Natural killer cell treated with Interleukin-12 subunit alpha and Interleukin-12 subunit beta and Interleukin-15 and Interleukin-18, amount 100 ng/mL, for 72 hours (primary cell): ENCODE data around the gene TMEM253. TPM values are rescaled to one million over a fixed set of nuclear protein-coding genes. Genes with fewer than 3 reads are reported as not detected.

ENCODE experiments used
- ATAC-seq, 2 donors: fragments of 150-1000 bp; cut with Tn5 transposase in 1 of 2; sonication (Bioruptor Pico), chemical (Tn5 transposase) in 1 of 2; 2 replicates each; pipeline ENCODE4 v1.10.0; 2021
- DNase-seq: peaks from one replicate; pipeline ENCODE4 v3.0.0; 2022; ENCODE audit warnings: low spot score
- H3K27ac Mint-ChIP-seq, 2 donors: 1 replicate in 1 of 2; 2 replicates in 1 of 2; pipeline ENCODE4 v1.8.0; 2022; ENCODE audit warnings: mixed read lengths in 2 of 2, mild to moderate bottlenecking in 1 of 2, moderate library complexity in 1 of 2
- H3K27me3 Mint-ChIP-seq, 2 donors: 1 replicate in 1 of 2; 2 replicates in 1 of 2; pipeline ENCODE4 v1.8.0; 2022; ENCODE audit warnings: mixed read lengths in 2 of 2
- H3K36me3 Mint-ChIP-seq: one replicate; pipeline ENCODE4 v1.8.0; 2022; ENCODE audit warnings: mixed read lengths
- H3K4me1 Mint-ChIP-seq, 2 donors: 1 replicate in 1 of 2; 2 replicates in 1 of 2; pipeline ENCODE4 v1.8.0; 2022; ENCODE audit warnings: low read depth in 2 of 2, mixed read lengths in 2 of 2, mild to moderate bottlenecking in 1 of 2
- H3K4me3 Mint-ChIP-seq: one replicate; pipeline ENCODE4 v1.8.0; 2022; ENCODE audit warnings: mixed read lengths
- H3K9me3 Mint-ChIP-seq: 2 replicates; pipeline ENCODE4 v1.8.0; 2022; ENCODE audit warnings: mixed read lengths
- total RNA-seq, 2 donors: library from RNA; stranded (reverse); gene quantifications; one replicate each; pipeline ENCODE4 v1.2.3, GENCODE V29; 2022

Gene TMEM253
- total RNA-seq, 2 donors from 2014 or later = not detected

DNA sequence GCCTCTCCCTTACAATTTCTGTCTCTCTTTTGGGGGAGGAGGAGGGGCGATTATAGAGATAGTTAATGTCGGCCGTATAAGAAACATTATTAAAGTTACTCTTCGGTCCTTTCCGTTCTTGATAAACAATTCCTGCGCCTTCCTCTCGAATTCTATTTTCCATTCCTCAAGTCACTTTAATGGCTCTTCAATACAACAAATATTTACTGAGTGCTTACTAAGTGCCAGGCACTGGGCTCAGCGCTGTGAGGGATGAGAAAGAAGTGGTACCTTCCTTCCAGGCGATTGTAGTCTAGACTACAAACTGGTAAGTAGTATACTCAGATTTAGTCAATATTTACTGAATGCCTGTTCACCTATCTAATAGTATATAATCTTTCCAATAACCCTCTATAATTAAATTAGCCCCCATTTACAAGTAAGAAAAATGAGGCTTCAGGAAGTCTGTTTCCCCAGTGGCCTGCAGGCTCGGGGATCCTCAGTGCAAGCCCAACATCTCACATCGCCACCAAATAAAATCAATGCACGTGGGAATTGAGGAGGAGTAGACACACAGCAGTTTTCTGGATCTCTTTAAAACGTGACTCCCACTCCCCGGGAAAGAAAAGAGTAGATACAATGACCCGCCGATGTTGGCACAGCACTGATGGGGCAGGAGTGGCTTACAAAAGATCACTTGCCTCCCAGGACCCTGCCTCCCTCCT lies 1.8 kb upstream of the TMEM253 start:
- DNase-seq (no peak), ATAC-seq (no peak)
- Mint-ChIP-seq H3K27ac (peak overlapping the region; percentile 73 to 90), H3K9me3 (no peaks in the 10 kb centered on the region), H3K4me3 (peak overlapping the region; percentile 93), H3K36me3 (no peaks in the 10 kb centered on the region), H3K27me3 (peaks cover 0 to 3% of the 10 kb centered on the region in 2 donors), H3K4me1 (peaks cover 26 to 44% of the 10 kb centered on the region in 2 donors)

GRCh38 chr14:21099596-21099985 lies 1.3 kb upstream of the TMEM253 start:
- no peaks in the 10 kb centered on the region for H3K36me3 Mint-ChIP-seq
- no peaks in the 10 kb centered on the region for H3K9me3 Mint-ChIP-seq
- peak overlapping the region; percentile 73 to 90 for H3K27ac Mint-ChIP-seq
- H3K4me1 Mint-ChIP-seq = peaks cover 28 to 46% of the 10 kb centered on the region in 2 donors
- DNase-seq (no peak), ATAC-seq (no peak)
- peak overlapping the region; percentile 93 for H3K4me3 Mint-ChIP-seq
- H3K27me3 Mint-ChIP-seq = peaks cover 0 to 3% of the 10 kb centered on the region in 2 donors

DNA sequence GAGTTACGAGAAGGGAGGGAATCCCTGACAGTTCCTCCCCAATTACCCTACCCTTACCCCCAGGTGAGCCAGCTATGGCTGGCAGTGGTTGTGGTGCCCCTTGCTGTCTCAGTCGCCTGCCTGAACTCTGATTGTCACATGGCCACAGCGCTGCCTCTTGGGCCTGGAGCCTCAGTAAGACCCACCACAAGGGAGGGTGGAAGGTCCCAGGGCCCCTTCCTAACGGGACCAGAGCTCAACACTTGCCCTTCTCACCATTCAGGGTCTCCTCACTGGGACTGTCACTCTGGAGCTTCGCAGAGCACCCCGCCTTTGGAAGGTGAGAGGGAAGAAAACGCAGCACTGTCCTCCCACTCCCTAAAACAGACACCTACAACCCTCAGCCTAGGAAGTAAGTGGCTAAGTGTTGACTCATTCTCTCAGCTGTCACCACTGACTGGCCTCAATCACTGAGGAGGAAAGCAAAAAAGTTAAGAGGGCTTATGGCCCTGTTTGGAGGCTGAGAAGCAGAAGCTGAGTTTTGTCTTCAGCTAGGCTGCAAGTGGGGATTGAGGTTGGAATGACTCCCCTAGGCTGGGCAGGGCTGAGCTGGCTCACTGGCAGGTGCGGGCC lies 1.0 kb downstream of the TMEM253 start:
- Mint-ChIP-seq H3K27ac (peak overlapping the region; percentile 38 to 84), H3K9me3 (no peaks in the 10 kb centered on the region), H3K4me3 (peak overlapping the region; percentile 92), H3K27me3 (peaks cover 0 to 3% of the 10 kb centered on the region in 2 donors), H3K36me3 (no peaks in the 10 kb centered on the region), H3K4me1 (peaks cover 34 to 51% of the 10 kb centered on the region in 2 donors)
- ATAC-seq = no peak
- no peak for DNase-seq

DNA sequence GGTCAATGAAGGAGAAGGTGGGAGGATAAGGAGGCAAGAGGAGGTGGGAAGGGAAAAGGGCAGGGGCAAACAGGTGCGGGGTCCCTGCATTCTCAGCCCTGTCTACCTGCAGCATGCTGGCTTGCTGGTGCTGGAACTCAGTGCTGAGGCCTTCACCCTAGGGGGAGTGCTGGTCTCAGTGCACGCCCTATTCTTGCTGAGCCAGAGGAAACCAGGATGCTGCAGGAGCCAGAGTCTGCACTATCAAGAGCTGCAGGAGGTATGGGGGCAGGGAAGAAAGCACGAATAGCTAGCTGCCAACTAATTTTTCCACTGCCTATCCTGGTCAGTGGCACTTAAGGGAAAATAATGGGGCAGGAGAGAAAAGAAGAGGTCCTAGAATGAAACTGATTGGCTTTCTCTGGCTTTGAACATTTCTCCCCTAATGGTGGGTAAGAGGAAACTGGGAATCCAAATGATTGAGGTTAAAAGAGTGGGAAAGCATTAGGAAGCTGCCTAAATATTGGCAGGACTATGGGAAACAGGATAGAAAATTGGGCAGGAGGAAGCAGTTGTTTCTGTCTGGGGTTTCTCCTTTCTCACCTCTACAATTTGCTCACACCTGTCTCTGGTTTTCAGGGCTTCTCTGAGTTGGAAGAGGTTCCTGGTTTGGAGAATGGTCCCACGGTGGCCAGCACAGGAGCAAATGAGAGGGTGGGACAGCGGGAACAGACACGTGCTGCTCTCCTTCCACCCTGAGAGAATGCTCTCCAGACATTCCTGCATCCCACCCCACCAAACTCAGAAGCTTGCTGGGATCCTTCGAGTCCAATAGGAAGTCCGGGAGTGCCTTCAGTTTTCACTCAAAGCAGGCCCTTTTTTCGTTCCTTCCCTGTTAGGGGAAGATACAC lies 1.9 kb downstream of the TMEM253 start:
- DNase-seq (no peak), ATAC-seq (no peak)
- Mint-ChIP-seq H3K27ac (peak overlapping the region; percentile 81 to 84), H3K4me3 (peak overlapping the region; percentile 92), H3K36me3 (no peaks in the 10 kb centered on the region), H3K4me1 (peaks cover 32 to 49% of the 10 kb centered on the region in 2 donors), H3K9me3 (no peaks in the 10 kb centered on the region), H3K27me3 (peaks cover 0 to 3% of the 10 kb centered on the region in 2 donors)

DNA sequence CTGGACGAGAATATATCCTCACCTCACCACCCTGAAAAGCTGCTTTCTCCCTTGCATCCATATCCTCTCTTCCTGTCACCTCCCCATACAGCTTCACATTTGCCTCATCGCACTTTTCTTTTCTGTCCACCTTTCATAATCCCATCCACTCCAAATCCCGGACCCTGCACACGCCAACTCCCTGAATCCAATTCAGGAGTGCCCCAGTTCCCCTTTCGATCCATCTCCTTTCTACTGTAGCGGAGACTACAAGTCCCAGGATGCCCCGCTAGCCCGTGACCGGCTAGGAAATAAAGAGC lies 2.5 kb downstream of the TMEM253 start:
- H3K27ac Mint-ChIP-seq = peak overlapping the region; percentile 81 to 84
- H3K36me3 Mint-ChIP-seq = no peaks in the 10 kb centered on the region
- peaks cover 0 to 3% of the 10 kb centered on the region in 2 donors for H3K27me3 Mint-ChIP-seq
- peak overlapping the region; percentile 92 for H3K4me3 Mint-ChIP-seq
- peaks cover 32 to 49% of the 10 kb centered on the region in 2 donors for H3K4me1 Mint-ChIP-seq
- ATAC-seq (no peak), DNase-seq (no peak)
- no peaks in the 10 kb centered on the region for H3K9me3 Mint-ChIP-seq

- Mint-ChIP-seq H3K36me3 (no peaks in the 10 kb centered on the region), H3K27ac (peak overlapping the region; percentile 81 to 84), H3K27me3 (peaks cover 0 to 3% of the 10 kb centered on the region in 2 donors), H3K4me3 (peak overlapping the region; percentile 92), H3K9me3 (no peaks in the 10 kb centered on the region), H3K4me1 (peaks cover 30 to 46% of the 10 kb centered on the region in 2 donors)
- DNase-seq (peak; percentile 96), ATAC-seq (peak; percentile 95)
Measured at GRCh38 chr14:21103710-21104447, 3.0 kb downstream of the TMEM253 start.

- Mint-ChIP-seq H3K4me3 (peak overlapping the region; percentile 92), H3K36me3 (no peaks in the 10 kb centered on the region), H3K9me3 (no peaks in the 10 kb centered on the region), H3K27ac (peak overlapping the region; percentile 81 to 84), H3K27me3 (peaks cover 0 to 3% of the 10 kb centered on the region in 2 donors), H3K4me1 (peaks cover 24 to 39% of the 10 kb centered on the region in 2 donors)
- ATAC-seq (peak; percentile 60 to 61), DNase-seq (no peak)
Measured at GRCh38 chr14:21104448-21105060, 3.7 kb downstream of the TMEM253 start.

- Mint-ChIP-seq H3K36me3 (no peaks in the 10 kb centered on the region), H3K4me1 (peaks cover 22 to 42% of the 10 kb centered on the region in 2 donors), H3K4me3 (peak overlapping the region; percentile 92), H3K27me3 (peaks cover 0 to 5% of the 10 kb centered on the region in 2 donors), H3K27ac (peak overlapping the region; percentile 81 to 84), H3K9me3 (no peaks in the 10 kb centered on the region)
- ATAC-seq (no peak), DNase-seq (no peak)
Measured at GRCh38 chr14:21105095-21105494, 4.2 kb downstream of the TMEM253 start.

DNA sequence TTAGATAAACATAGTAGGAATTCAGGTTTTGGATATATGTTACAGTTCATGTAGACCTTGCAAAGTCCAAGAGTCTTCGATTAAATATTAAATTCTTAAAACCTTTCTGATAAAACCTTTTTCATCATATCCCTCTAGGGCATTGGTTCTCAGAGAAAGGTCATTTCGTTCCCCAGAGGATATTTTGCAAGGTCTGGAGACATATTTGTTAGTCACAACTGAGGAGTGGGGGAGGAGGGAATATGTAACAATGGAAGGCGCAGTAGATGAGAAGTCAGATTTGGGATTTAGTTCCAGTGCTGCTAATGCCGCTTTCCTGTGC lies 5.3 kb downstream of the TMEM253 start:
- Mint-ChIP-seq H3K9me3 (no peaks in the 10 kb centered on the region), H3K27ac (no peak overlapping the region), H3K27me3 (peaks cover 0 to 6% of the 10 kb centered on the region in 2 donors), H3K4me3 (no peak overlapping the region), H3K4me1 (peaks cover 22 to 36% of the 10 kb centered on the region in 2 donors), H3K36me3 (no peaks in the 10 kb centered on the region)
- ATAC-seq = no peak
- no peak for DNase-seq

DNA sequence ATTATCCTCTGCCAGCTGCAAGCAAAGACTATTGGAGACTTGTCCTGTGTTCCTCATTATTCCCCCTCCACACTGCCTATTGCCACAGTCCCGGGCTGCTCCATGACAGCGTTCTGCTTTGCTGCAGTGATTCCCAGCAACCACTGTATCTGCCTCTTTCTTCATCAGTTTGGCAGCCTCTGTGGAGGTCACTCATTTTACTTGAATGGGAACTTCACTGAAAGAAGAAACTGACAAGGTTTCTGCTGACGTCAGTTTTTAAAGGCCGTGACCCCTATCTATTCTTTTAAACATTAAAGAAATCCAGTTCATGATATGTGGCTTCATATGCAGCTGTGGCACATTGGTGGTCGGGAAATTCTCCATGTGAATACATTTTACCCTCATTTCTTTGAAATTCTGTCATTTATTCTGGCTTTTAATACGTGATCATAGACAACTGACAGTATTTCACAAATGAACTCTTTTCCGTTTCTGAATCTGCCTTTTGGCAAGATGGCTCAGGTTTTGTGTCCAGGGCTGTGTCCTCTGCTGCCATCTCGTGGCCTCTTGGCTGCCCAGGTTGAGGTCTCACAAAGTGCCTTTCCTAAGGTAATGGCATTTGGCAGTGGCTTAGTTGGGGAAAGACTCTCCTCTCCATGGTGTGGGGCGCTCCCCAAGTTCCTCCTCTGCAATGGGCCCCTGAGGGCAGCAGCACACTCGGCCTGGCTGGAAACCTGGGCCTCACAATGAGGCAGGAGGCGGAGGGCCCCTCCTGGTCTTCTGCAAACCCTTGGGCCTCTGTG lies 5.8 kb downstream of the TMEM253 start:
- H3K9me3 Mint-ChIP-seq = no peaks in the 10 kb centered on the region
- ATAC-seq = no peak
- H3K27ac Mint-ChIP-seq = peak overlapping the region in 1 of 2 donors; percentile 17
- H3K4me1 Mint-ChIP-seq = peaks cover 22 to 36% of the 10 kb centered on the region in 2 donors
- no peak overlapping the region for H3K4me3 Mint-ChIP-seq
- no peaks in the 10 kb centered on the region for H3K36me3 Mint-ChIP-seq
- peak; percentile 83 for DNase-seq
- H3K27me3 Mint-ChIP-seq = peaks cover 0 to 6% of the 10 kb centered on the region in 2 donors

- no peak overlapping the region for H3K4me3 Mint-ChIP-seq
- H3K36me3 Mint-ChIP-seq = no peaks in the 10 kb centered on the region
- no peak for ATAC-seq
- H3K27ac Mint-ChIP-seq = no peak overlapping the region
- H3K27me3 Mint-ChIP-seq = peaks cover 0 to 3% of the 10 kb centered on the region in 2 donors
- H3K9me3 Mint-ChIP-seq = no peaks in the 10 kb centered on the region
- no peak for DNase-seq
- H3K4me1 Mint-ChIP-seq = peaks cover 17 to 29% of the 10 kb centered on the region in 2 donors
Measured at GRCh38 chr14:21107283-21107800, 6.5 kb downstream of the TMEM253 start.

DNA sequence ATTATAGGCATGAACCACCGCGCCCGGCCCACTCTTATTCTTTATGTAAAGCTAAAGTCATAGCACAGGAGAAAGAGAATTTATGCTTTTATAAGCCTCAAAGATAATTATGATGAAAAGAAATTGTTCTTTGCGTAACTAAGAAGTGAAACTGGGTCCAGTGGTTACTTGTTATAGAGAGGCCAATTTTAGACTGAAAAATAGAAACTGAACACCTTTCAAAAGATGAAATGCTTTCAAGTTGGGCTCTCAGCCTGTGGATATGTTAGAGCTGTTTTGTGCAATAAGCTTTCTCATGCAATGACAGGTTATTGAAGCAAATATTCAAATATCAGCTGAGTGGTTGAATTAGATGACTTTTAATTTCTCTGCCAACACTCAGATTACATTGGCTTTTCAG lies 7.9 kb downstream of the TMEM253 start:
- Mint-ChIP-seq H3K27me3 (peaks cover 0 to 3% of the 10 kb centered on the region in 2 donors), H3K4me3 (no peak overlapping the region), H3K9me3 (no peaks in the 10 kb centered on the region), H3K4me1 (peaks cover 9 to 17% of the 10 kb centered on the region in 2 donors), H3K27ac (no peak overlapping the region), H3K36me3 (no peaks in the 10 kb centered on the region)
- DNase-seq (no peak), ATAC-seq (no peak)
